B cell (primary cell): ENCODE data around the gene FIGNL2. TPM values are rescaled to one million over a fixed set of nuclear protein-coding genes. Genes with fewer than 3 reads are reported as not detected.

Source experiments
- ATAC-seq: fragments of 200-7000 bp; cut with Tn5 transposase; one replicate; pipeline ENCODE4 v1.10.0; 2021; ENCODE audit warnings: low read depth, mild to moderate bottlenecking, moderate number of reproducible peaks, moderate library complexity
- CTCF ChIA-PET: fragments of 350-600 bp; sonication (Branson Sonifier 250); formaldehyde crosslinking; loops from one replicate; lab custom pipeline; 2021; ENCODE audit warnings: antibody characterized with exemption, inconsistent platforms; lab: Charles Lee
- POLR2A ChIA-PET: fragments of 350-600 bp; sonication (Branson Sonifier 250); formaldehyde crosslinking; loops from one replicate; lab custom pipeline; 2021; ENCODE audit warnings: antibody characterized with exemption; lab: Charles Lee
- DNase-seq: peaks from one replicate; pipeline ENCODE4 v3.0.0; 2013
- H2AFZ ChIP-seq: 2 replicates; pipeline ENCODE4 v1.6.1; 2012; ENCODE audit warnings: mild to moderate bottlenecking, low read depth, low read length; ENCODE audit not compliant: insufficient read depth, poor library complexity, severe bottlenecking
- H3K27ac ChIP-seq, 2 donors: 1 replicate in 1 of 2; 2 replicates in 1 of 2; pipeline ENCODE4 v1.5.1; 2012 to 2013; ENCODE audit warnings: low read length in 2 of 2, mild to moderate bottlenecking in 2 of 2, moderate library complexity in 1 of 2
- H3K27me3 ChIP-seq, 4 experiments: fragments of 200-600 bp in 1 of 4; sonication (generic) in 1 of 4; replicated peaks in 1 of 4; 1 replicate in 2 of 4; 2 replicates in 2 of 4; pipeline versions ENCODE4 v1.6.1 to v1.7.0; 2013 to 2016; ENCODE audit warnings: low read length in 3 of 4, mild to moderate bottlenecking in 2 of 4, mixed read lengths in 1 of 4, moderate library complexity in 1 of 4; ENCODE audit not compliant: insufficient read depth in 4 of 4, control insufficient read depth in 3 of 4; ENCODE audit errors: control extremely low read depth in 1 of 4
- H3K36me3 ChIP-seq, 2 experiments: replicated peaks in 1 of 2; 1 replicate in 1 of 2; 2 replicates in 1 of 2; pipeline versions ENCODE4 v1.6.1 to v1.7.1; 2013; ENCODE audit warnings: low read length in 1 of 2; ENCODE audit not compliant: insufficient read depth in 2 of 2, control insufficient read depth in 1 of 2; ENCODE audit errors: control extremely low read depth in 1 of 2, extremely low read depth in 1 of 2
- H3K4me1 ChIP-seq, 2 donors: fragments of 200-600 bp in 1 of 2; sonication (generic) in 1 of 2; 1 replicate in 1 of 2; 2 replicates in 1 of 2; pipeline versions ENCODE4 v1.5.1 to v1.6.1; 2013 to 2017; ENCODE audit warnings: low read length in 2 of 2; ENCODE audit not compliant: control insufficient read depth in 2 of 2, insufficient read depth in 2 of 2
- H3K4me2 ChIP-seq: replicated peaks from 2 replicates; pipeline ENCODE3; 2012; ENCODE audit warnings: mild to moderate bottlenecking, low read depth, low read length; ENCODE audit not compliant: poor library complexity, severe bottlenecking
- H3K4me3 ChIP-seq, 5 experiments: fragments of 200-600 bp in 1 of 5; sonication (generic) in 1 of 5; 1 replicate in 3 of 5; 2 replicates in 2 of 5; pipeline versions ENCODE4 v1.5.1 to v1.7.0; 2011 to 2016; ENCODE audit warnings: low read length in 4 of 5, mild to moderate bottlenecking in 4 of 5, low read depth in 2 of 5, control low read depth in 1 of 5, moderate library complexity in 1 of 5; ENCODE audit not compliant: insufficient read depth in 1 of 5; ENCODE audit errors: control extremely low read depth in 1 of 5, extremely low read depth in 1 of 5
- H3K79me2 ChIP-seq: fragments of 200-600 bp; sonication (generic); one replicate; pipeline ENCODE4 v1.6.0; 2016; ENCODE audit warnings: low read length; ENCODE audit not compliant: control insufficient read depth, insufficient read depth
- H3K9ac ChIP-seq: fragments of 200-600 bp; sonication (generic); 2 replicates; pipeline ENCODE4 v1.6.1; 2017; ENCODE audit warnings: mild to moderate bottlenecking, low read length, moderate library complexity
- H3K9me3 ChIP-seq, 3 donors: one replicate each; pipeline versions ENCODE4 v1.6.1 to v1.7.1; 2013; ENCODE audit warnings: low read length in 2 of 3; ENCODE audit not compliant: control insufficient read depth in 2 of 3, insufficient read depth in 1 of 3; ENCODE audit errors: control extremely low read depth in 1 of 3
- H4K20me1 ChIP-seq: 2 replicates; pipeline ENCODE4 v1.6.0; 2012; ENCODE audit warnings: mild to moderate bottlenecking, low read length; ENCODE audit not compliant: insufficient read depth, control insufficient read depth, poor library complexity, severe bottlenecking
- H3K27ac Mint-ChIP-seq: one replicate; pipeline ENCODE4 v1.8.0; 2021; ENCODE audit warnings: mixed read lengths
- H3K27me3 Mint-ChIP-seq: one replicate; pipeline ENCODE4 v1.8.0; 2021; ENCODE audit warnings: mixed read lengths
- H3K4me1 Mint-ChIP-seq: one replicate; pipeline ENCODE4 v1.8.0; 2021; ENCODE audit warnings: mixed read lengths
- H3K4me3 Mint-ChIP-seq: one replicate; pipeline ENCODE4 v1.8.0; 2021; ENCODE audit warnings: mixed read lengths
- H3K9me3 Mint-ChIP-seq: one replicate; pipeline ENCODE4 v1.8.0; 2022; ENCODE audit warnings: mixed read lengths; ENCODE audit not compliant: insufficient read depth
- CTCF ChIP-seq: fragments of 200-600 bp; IDR thresholded peaks from one replicate; pipeline ENCODE4 v1.8.0; 2022; ENCODE audit warnings: antibody characterized with exemption, mild to moderate bottlenecking
- EZH2 ChIP-seq: IDR thresholded peaks from 2 replicates; pipeline ENCODE4 v1.6.1; 2012; ENCODE audit warnings: borderline replicate concordance, low read depth, mild to moderate bottlenecking, moderate library complexity, low read length; ENCODE audit not compliant: insufficient read depth, poor library complexity, severe bottlenecking
- WGBS: methylation state at CpG from one replicate; pipeline ENCODE4 v1.1.5; 2013; ENCODE audit warnings: missing lambda C conversion rate; ENCODE audit not compliant: insufficient coverage; 5-methylcytosine and 5-hydroxymethylcytosine counted together
- intact Hi-C: fragments of 100-400 bp; cut with micrococcal nuclease; formaldehyde crosslinking; loops from one replicate; pipeline ENCODE4 v1.10.0; 2022
- polyA plus RNA-seq: library from polyadenylated mRNA; depleted of rRNA; stranded (reverse); fragments of >200 nt; gene quantifications from 2 replicates; pipeline ENCODE4 v1.2.3, GENCODE V29; 2012
- total RNA-seq, 2 donors: library from RNA; stranded (reverse); fragments of 120-200 nt in 1 of 2; gene quantifications; 1 replicate in 1 of 2; 2 replicates in 1 of 2; pipeline versions ENCODE4 v1.2.3 to v1.2.4, GENCODE V29; 2013 to 2022

The FIGNL2 gene
- total and polyA plus RNA-seq, 2 donors (not counting 1 experiment from before 2014, with no cell fraction given), result 0.16 to 0.79 TPM

DNA sequence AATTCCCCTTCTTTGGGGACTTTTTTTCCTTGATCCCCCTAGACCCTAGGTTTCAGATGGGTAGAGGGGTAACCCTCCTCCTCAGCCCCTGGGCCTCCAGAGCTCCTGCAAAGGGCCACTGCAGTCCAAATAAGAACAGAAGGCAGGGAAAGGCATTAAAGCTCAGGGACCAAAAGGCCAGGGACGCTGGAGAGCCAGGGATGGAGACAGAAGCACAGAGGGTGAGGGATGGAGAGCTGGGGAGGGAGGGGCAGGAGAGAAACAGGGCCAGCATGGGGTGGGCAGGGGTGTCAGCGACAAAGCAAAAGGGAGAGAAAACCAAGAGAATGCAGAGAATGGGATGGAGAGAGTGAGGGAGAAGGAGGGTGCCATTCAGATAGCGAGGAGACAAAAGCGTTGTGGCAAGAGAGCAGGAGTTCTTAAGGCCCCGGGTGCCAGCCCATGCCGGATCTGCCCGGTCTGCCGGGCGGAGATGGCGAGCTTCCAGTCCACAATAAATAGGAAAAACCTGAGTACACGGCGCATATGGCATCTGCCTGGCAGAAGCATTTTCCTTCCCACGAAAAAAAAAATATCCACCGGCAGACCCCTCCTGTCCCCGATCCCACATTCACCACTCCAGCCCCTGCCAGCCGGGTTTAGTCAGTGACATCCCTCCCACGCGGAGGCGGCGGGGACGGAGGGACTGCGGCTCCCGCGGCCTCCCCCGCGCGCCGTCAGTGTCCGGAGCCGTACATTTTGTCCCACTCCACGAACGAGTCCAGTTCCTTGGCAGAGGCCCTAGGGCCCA, 28.6 kb downstream of the FIGNL2 start:
- H3K4me3 Mint-ChIP-seq, result peak overlapping the region; percentile 66
- peak overlapping the region in 4 of 5 experiments; percentile 28 to 68 (median 55) for H3K4me3 ChIP-seq
- 31% methylated on average over 32 of the region's 32 CpGs for WGBS
- H3K27me3 Mint-ChIP-seq, result peaks cover 45% of the 10 kb centered on the region
- intact Hi-C loops, result no loop called here
- no peak overlapping the region for H3K27ac Mint-ChIP-seq
- no peak overlapping the region for H3K27ac ChIP-seq
- ChIA-PET CTCF (interaction anchor here (0.9 to 1.6 kb wide), 8 partner anchors 8 to 213 kb away, joined by 3 to 7 read pairs (median 3); no protein-coding TSS in a partner anchor), POLR2A (interaction anchor here (1.5 kb wide), 1 partner anchor 55 kb away, joined by 3 read pairs; no protein-coding TSS in a partner anchor)
- no peaks in the 10 kb centered on the region for H3K79me2 ChIP-seq
- peaks cover 0 to 48% (median 9%) of the 10 kb centered on the region in 4 experiments for H3K27me3 ChIP-seq
- TF ChIP-seq CTCF (no peak), EZH2 (no peak)
- peaks cover 16% of the 10 kb centered on the region for H3K4me1 Mint-ChIP-seq
- peak overlapping the region; percentile 89 for H2AFZ ChIP-seq
- peak overlapping the region; percentile 90 for H3K4me2 ChIP-seq
- H3K36me3 ChIP-seq, result no peaks in the 10 kb centered on the region
- DNase-seq (no peak), ATAC-seq (no peak)
- no peaks in the 10 kb centered on the region for H4K20me1 ChIP-seq
- H3K9me3 ChIP-seq, result no peaks in the 10 kb centered on the region
- H3K4me1 ChIP-seq, result peaks cover 6 to 10% of the 10 kb centered on the region in 2 donors
- peak overlapping the region; percentile 62 for H3K9ac ChIP-seq
- no peaks in the 10 kb centered on the region for H3K9me3 Mint-ChIP-seq
